Duodenal mucosa (tissue), 2 donors: ENCODE measurements around the gene FBXL20.
"Not testable (repeated sequence)": the region's sequence is repeated elsewhere in the genome, so short reads cannot be mapped to it uniquely, and the experiment has no call there.

Source experiments
- H3K27ac ChIP-seq: one replicate; pipeline ENCODE4 v1.7.0; 2013; ENCODE audit warnings: low read depth, low read length
- H3K27me3 ChIP-seq, 2 donors: one replicate each; pipeline ENCODE4 v1.7.0; 2013; ENCODE audit warnings: low read length in 2 of 2, control low read depth in 1 of 2; ENCODE audit not compliant: insufficient read depth in 2 of 2, control insufficient read depth in 1 of 2
- H3K36me3 ChIP-seq, 2 donors: one replicate each; pipeline ENCODE4 v1.7.0; 2013; ENCODE audit warnings: low read length in 2 of 2, control low read depth in 1 of 2; ENCODE audit not compliant: insufficient read depth in 2 of 2, control insufficient read depth in 1 of 2
- H3K4me1 ChIP-seq, 2 donors: one replicate each; pipeline ENCODE4 v1.7.0; 2013; ENCODE audit warnings: low read length in 2 of 2, control low read depth in 1 of 2; ENCODE audit not compliant: insufficient read depth in 2 of 2, control insufficient read depth in 1 of 2
- H3K4me3 ChIP-seq, 2 donors: one replicate each; pipeline ENCODE4 v1.7.0; 2013; ENCODE audit warnings: low read length in 2 of 2, low read depth in 1 of 2
- H3K9ac ChIP-seq, 2 donors: one replicate each; pipeline ENCODE4 v1.7.0; 2013; ENCODE audit warnings: low read length in 2 of 2, low read depth in 1 of 2
- H3K9me3 ChIP-seq, 2 donors: one replicate each; pipeline ENCODE4 v1.7.0; 2013; ENCODE audit warnings: low read length in 2 of 2, control low read depth in 1 of 2; ENCODE audit not compliant: control insufficient read depth in 1 of 2

Gene FBXL20

DNA sequence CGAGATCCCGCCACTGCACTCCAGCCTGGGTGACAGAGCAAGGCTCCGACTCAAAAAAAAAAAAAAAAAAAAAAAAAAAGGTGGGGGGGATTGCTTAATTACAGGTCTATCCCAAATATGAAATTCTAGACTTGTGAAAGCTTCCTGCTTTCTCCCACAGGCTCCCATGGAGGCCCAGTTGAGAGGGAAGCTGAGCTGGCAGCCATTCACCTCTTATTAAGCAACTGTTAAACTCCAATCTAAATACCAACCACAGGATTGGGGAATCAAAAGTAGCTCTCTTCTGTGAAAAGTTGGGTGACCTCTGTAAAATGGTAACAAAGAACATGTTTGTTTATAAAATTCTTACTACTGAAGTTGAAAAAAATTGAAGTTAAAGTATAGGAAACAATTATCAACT, 129.9 kb downstream of the FBXL20 start:
- no peaks in the 10 kb centered on the region for H3K9me3 ChIP-seq
- no peaks in the 10 kb centered on the region for H3K27me3 ChIP-seq
- H3K36me3 ChIP-seq, result peaks cover 19 to 40% of the 10 kb centered on the region in 2 donors
- no peak overlapping the region for H3K9ac ChIP-seq
- H3K4me1 ChIP-seq, result no peaks in the 10 kb centered on the region
- H3K27ac ChIP-seq, result no peak overlapping the region
- no peak overlapping the region for H3K4me3 ChIP-seq

DNA sequence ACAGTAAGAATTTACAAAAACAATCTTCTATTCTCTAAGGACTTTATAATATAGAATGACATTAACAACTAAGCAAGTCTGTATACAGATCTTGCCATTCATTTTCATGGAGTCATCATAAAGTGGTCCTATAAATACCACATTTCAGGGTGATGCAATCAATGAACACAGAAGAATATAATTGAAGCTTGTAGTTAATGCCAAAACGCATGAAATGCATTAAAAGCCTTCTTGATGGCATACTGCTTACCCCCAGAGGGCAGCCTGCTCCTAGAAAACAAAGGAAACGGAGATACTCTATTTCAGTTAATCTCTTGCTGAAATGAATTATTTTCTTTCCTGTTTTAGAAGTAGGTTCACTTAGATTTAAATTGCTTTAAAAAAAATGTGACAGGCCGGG, 130.5 kb downstream of the FBXL20 start:
- H3K27ac ChIP-seq, result no peak overlapping the region
- no peaks in the 10 kb centered on the region for H3K27me3 ChIP-seq
- no peaks in the 10 kb centered on the region for H3K9me3 ChIP-seq
- no peaks in the 10 kb centered on the region for H3K4me1 ChIP-seq
- no peak overlapping the region for H3K4me3 ChIP-seq
- peaks cover 19 to 40% of the 10 kb centered on the region in 2 donors for H3K36me3 ChIP-seq
- no peak overlapping the region for H3K9ac ChIP-seq

DNA sequence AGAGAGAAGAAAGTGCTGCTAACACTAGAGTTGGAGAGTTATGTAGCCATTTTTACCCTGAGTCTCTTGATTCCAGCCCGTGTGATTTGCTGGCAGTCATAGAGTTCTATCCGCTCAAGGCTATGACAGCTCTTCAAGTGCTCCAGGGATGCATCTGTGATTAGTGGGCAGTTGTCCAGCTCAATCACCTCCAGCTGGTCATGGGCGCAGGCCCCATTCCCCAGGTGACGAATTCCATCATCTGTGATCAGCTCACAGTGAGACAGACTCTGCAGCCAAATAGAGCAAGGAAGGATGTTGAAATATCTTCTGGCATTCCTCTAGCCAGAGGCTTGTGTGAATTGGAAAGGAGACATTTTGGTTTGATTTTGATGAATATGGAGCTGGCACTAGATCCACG, 137.3 kb downstream of the FBXL20 start:
- H3K27ac ChIP-seq, result no peak overlapping the region
- no peaks in the 10 kb centered on the region for H3K27me3 ChIP-seq
- no peaks in the 10 kb centered on the region for H3K9me3 ChIP-seq
- peaks cover 31 to 66% of the 10 kb centered on the region in 2 donors for H3K36me3 ChIP-seq
- H3K4me1 ChIP-seq, result no peaks in the 10 kb centered on the region
- H3K4me3 ChIP-seq, result no peak overlapping the region
- no peak overlapping the region for H3K9ac ChIP-seq

DNA sequence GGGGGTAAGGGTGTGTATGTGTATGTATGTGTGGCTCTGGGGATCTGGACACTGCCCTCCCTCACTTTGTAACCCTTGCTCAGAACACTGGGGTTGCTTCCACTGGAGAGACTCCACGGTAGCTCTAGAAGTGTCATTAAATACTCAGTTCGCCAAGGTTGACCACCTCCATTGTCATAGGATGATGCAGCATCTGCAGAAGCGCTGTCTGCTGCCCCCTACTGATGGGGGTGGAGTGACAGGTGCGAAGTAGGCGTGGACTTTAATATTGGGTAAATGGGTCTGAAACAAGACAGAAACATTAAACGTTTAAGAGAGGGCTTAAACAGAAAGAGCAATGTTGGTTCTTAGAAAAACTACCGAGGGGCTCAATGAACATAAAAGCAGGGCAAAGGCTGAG, 140.1 kb downstream of the FBXL20 start:
- Histone ChIP-seq H3K27me3 (no peaks in the 10 kb centered on the region), H3K27ac (no peak overlapping the region), H3K9me3 (no peaks in the 10 kb centered on the region), H3K9ac (no peak overlapping the region), H3K4me3 (no peak overlapping the region), H3K4me1 (no peaks in the 10 kb centered on the region), H3K36me3 (peaks cover 22 to 69% of the 10 kb centered on the region in 2 donors)

DNA sequence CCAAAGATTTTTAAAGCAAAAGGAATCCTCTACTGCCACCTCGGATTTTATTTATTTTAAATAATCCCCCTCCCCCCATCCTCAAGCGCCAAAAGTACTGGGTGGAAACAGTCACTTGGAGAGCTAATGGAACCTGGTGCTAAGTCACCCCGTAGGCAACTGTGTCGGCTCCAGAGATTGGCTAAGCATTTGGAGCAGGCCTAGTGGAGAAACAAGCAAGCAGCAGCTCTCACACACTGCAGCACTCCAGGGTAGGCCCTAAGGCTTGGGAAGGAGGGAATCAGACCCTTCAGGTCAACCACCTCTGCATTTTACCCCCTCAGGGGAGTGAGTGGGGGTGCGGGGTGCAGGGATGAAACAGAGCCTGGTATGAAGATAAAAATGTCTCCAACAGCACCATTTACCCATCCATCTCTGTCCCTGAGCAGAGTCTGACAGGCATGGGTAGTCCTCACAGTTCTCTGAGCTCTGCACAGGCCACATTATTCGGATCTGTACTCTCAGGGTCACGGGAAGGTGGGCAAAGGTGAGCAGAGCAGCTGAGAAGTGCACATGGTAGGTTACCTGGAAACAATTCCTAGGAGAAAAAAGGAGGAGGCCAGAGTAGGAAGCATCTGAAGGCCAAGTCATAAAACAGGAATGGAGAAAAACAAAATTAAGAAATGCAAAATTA, 148.5 kb downstream of the FBXL20 start:
- H3K9me3 ChIP-seq, result no peaks in the 10 kb centered on the region
- peaks cover 0 to 21% of the 10 kb centered on the region in 2 donors for H3K36me3 ChIP-seq
- no peak overlapping the region for H3K9ac ChIP-seq
- no peak overlapping the region for H3K27ac ChIP-seq
- H3K4me3 ChIP-seq, result no peak overlapping the region
- H3K27me3 ChIP-seq, result no peaks in the 10 kb centered on the region
- no peaks in the 10 kb centered on the region for H3K4me1 ChIP-seq

DNA sequence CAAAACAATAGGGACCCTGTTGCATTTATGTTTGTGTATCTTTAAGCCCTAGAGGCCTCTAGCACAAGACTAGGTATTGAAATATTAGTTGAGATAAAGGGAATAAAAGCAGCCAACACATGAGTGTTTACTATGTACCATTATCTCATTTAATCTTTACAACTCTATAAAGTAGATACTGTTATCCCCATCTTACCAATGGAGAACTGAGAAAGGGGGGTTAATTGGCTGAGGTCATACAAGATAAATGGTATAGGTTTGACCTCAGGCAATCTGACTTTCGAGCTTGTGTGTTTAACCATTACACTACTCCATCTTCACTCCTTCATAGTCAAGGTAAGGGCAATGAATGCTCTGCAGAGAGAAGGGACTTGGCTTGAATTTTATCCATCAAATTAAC, 149.4 kb downstream of the FBXL20 start:
- Histone ChIP-seq H3K9me3 (no peaks in the 10 kb centered on the region), H3K4me1 (no peaks in the 10 kb centered on the region), H3K27me3 (no peaks in the 10 kb centered on the region), H3K27ac (no peak overlapping the region), H3K9ac (no peak overlapping the region), H3K4me3 (no peak overlapping the region), H3K36me3 (peaks cover 0 to 12% of the 10 kb centered on the region in 2 donors)

DNA sequence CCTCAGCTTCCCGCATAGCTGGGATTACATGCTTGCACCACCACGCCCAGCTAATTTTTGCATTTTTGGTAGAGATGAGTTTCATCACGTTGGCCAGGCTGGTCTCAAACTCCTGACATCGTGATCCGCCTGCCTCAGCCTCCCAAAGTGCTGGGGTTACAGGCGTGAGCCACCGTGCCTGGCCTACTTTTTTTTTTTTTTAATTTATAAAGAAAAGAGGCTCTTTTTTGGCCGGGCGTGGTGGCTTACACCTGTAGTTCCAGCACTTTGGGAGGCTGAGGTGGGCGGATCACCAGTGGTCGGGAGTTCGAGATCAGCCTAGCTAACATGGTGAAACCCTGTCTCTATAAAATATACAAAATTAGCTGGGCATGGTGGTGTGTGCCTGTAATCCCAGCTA, 151.3 kb downstream of the FBXL20 start:
- H3K9me3 ChIP-seq, H3K4me1 ChIP-seq, H3K4me3 ChIP-seq, H3K27ac ChIP-seq, H3K27me3 ChIP-seq, H3K9ac ChIP-seq: not testable (repeated sequence)
- H3K36me3 ChIP-seq, result peaks cover 0 to 12% of the 10 kb centered on the region in 2 donors

DNA sequence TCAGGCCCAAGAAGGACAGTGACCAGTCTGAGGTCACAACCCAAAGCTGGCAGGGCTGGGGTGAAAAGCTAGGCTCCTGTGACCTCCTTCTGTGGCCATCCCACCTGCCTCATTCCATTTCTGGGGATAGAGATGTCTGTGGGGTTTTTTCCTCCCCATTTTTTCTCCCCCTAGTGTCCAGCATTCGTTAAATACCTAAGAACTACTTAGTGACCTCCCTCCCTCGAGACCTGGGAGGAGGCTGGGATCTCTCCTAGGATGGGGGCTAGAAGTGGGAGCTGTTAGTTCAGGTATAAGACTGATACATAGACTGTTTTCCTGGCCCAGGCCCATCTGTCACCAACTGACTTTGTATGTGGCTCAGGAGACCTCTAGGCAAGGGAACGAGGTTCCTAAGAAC, 155.2 kb downstream of the FBXL20 start:
- H3K9ac ChIP-seq, result no peak overlapping the region
- peaks cover 0 to 4% of the 10 kb centered on the region in 2 donors for H3K4me1 ChIP-seq
- no peak overlapping the region for H3K4me3 ChIP-seq
- no peaks in the 10 kb centered on the region for H3K36me3 ChIP-seq
- no peak overlapping the region for H3K27ac ChIP-seq
- no peaks in the 10 kb centered on the region for H3K27me3 ChIP-seq
- H3K9me3 ChIP-seq, result no peaks in the 10 kb centered on the region

DNA sequence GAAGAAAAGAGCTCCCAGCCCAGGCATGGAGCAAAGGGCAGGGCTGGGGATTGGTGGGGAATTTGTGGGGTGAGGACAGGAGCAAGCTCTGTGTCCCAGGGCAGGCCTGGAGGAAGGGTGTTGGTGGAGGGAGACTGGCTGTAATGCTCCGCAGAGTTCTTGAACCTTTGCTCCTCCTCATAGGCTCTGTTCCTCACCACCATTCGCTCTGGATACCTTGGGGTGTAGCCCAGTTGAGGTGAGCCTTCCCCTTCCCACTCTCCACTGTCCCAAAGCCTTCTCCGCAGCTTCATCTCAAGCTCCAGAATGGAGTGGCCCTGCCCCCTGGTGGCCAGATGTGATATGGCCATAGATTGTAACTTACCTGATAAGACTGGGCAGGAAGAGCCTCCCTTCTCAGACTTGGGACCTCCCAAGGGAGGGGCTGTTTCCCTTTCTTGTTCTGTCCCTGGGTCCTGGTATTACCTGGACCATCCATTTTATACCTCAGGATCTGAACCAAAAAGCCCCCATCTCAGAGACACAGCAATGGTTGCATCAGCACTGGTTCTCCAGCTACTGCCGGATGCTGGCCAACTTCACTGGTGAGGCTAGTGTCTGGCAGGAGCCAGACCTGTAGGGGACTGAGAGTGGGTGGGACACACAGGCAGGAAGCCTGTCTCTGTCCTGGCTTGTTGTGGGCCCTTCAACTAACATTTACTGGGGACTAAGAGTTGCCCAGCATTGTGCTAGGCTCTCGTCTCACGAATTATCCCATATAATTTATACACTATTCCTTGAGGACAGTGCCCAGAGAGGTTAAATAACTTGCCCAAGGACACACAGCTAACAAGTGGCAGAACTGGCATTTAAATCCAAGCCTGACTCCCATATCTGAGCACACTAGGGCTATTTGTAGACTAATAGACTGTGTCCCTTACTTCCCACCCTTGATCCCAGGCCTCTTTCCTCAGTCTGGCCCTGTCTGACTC, 156.5 kb downstream of the FBXL20 start:
- Histone ChIP-seq H3K36me3 (no peaks in the 10 kb centered on the region), H3K9me3 (no peaks in the 10 kb centered on the region), H3K4me1 (peaks cover 0 to 4% of the 10 kb centered on the region in 2 donors), H3K4me3 (no peak overlapping the region), H3K9ac (no peak overlapping the region), H3K27ac (no peak overlapping the region), H3K27me3 (peaks cover 0 to 1% of the 10 kb centered on the region in 2 donors)

DNA sequence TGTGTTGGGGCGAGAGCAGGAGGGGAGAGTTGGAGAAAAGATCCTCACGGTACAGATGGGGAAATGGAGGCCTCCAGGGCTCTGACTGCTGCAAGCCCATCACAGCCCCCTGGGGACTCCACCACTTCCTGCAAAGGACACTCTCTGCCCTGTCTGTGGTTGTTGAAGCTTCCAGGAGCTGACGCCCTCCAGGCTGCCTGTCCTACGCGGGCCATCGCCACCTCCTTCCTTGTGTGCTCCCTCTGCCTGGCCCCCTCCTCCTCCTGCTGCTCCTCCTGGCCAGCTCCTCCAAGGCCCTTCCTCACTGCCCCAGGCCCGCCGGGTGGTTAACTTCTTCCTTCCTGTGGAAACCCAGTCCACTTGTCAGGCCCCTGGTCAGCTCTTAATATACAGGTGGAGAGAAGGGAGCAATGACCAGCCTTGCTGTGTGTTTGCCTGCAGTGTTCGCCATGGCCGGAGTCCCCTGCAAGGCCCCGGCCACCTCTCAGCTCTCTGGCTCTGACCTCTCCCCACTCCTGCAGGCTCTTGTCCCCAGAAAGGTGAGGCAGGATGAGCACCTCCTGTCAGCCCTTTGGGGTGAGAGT, 157.3 kb downstream of the FBXL20 start:
- H3K9me3 ChIP-seq, result no peaks in the 10 kb centered on the region
- H3K4me3 ChIP-seq, result no peak overlapping the region
- peaks cover 0 to 4% of the 10 kb centered on the region in 2 donors for H3K4me1 ChIP-seq
- no peaks in the 10 kb centered on the region for H3K36me3 ChIP-seq
- peaks cover 3 to 8% of the 10 kb centered on the region in 2 donors for H3K27me3 ChIP-seq
- H3K27ac ChIP-seq, result no peak overlapping the region
- H3K9ac ChIP-seq, result no peak overlapping the region
